ENCODE measurements around the gene APOBEC3A. TPM values are rescaled to one million over a fixed set of nuclear protein-coding genes. Genes with fewer than 3 reads are reported as not detected.

The APOBEC3A gene
- total and polyA plus RNA-seq, 2 of the 8 experiments (the other 6 are each of a cell fraction or from before 2014, with no cell fraction given), result not detected

- H4K8ac ChIP-seq (ENCODE audit: extremely low read depth, insufficient read depth, low read length), result no peak overlapping the region
- H2BK5ac ChIP-seq (ENCODE audit: low read depth, low read length), result no peak overlapping the region
- no peaks in the 10 kb centered on the region for H4K20me1 ChIP-seq (replicated peaks in 1 of 2; ENCODE audit: control insufficient read depth in 1 of 2, insufficient read depth in 2 of 2, low read length in 2 of 2)
- no peak overlapping the region for H4K5ac ChIP-seq (ENCODE audit: insufficient read length, low read depth, low read length)
- no peak overlapping the region for H3K27ac ChIP-seq (ENCODE audit: low read depth, low read length)
- no peak overlapping the region for H3K14ac ChIP-seq (ENCODE audit: insufficient read length)
- TF ChIP-seq CBX8 (IDR thresholded peaks at IDR 0.05; ENCODE audit: borderline replicate concordance, low read depth, low read length) (no peak), GABPA (IDR thresholded peaks at IDR 0.05; ENCODE audit: borderline replicate concordance, insufficient read depth, low read length) (no peak), CREB1 (IDR thresholded peaks at IDR 0.05) (no peak), KDM4A (IDR thresholded peaks at IDR 0.05; ENCODE audit: low read depth, low read length, severe bottlenecking) (no peak), BCL11A (IDR thresholded peaks at IDR 0.05; ENCODE audit: low read depth in 2 of 2, low read length in 2 of 2) (no peak), MAFK (IDR thresholded peaks at IDR 0.05; ENCODE audit: low read depth, low read length) (no peak), CTBP2 (IDR thresholded peaks at IDR 0.05; ENCODE audit: borderline replicate concordance, insufficient read depth, insufficient read length, low read length) (no peak), RNF2 (IDR thresholded peaks at IDR 0.05; ENCODE audit: borderline replicate concordance, low read depth, low read length, missing control alignments, poor library complexity, severe bottlenecking) (no peak), KDM5A (IDR thresholded peaks at IDR 0.05; ENCODE audit: low read length) (no peak), EP300 (IDR thresholded peaks at IDR 0.05; ENCODE audit: borderline replicate concordance in 1 of 2, low read depth in 2 of 2, low read length in 2 of 2) (no peak), TAF7 (optimal IDR thresholded peaks at IDR 0.05; ENCODE audit: borderline replicate concordance, low read depth, low read length) (no peak)
- TF ChIP-seq, protein P1, sequence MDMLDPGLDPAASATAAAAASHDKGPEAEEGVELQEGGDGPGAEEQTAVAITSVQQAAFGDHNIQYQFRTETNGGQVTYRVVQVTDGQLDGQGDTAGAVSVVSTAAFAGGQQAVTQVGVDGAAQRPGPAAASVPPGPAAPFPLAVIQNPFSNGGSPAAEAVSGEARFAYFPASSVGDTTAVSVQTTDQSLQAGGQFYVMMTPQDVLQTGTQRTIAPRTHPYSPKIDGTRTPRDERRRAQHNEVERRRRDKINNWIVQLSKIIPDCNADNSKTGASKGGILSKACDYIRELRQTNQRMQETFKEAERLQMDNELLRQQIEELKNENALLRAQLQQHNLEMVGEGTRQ (IDR thresholded peaks at IDR 0.05; ENCODE audit: low read length), result no peak
- no peak overlapping the region for H3K56ac ChIP-seq (replicated peaks; ENCODE audit: insufficient read length, low read depth, low read length)
- no peak overlapping the region for H3K9ac ChIP-seq (replicated peaks in 1 of 4; ENCODE audit: extremely low read depth in 1 of 4, low read depth in 3 of 4, low read length in 3 of 4)
- POLR2A ChIA-PET (ENCODE audit: partially characterized antibody), result no interaction called here
- H3K23ac ChIP-seq (ENCODE audit: insufficient read length), result no peak overlapping the region
- H3K18ac ChIP-seq (ENCODE audit: extremely low read depth, low read length), result no peak overlapping the region
- 91% methylated on average over 8 of the region's 9 CpGs; no CpG with 5 or more reads in 1 of the 2 experiments for whole genome bisulfite sequencing, 2 experiments (ENCODE audit: extremely low coverage in 1 of 2, insufficient coverage in 1 of 2, insufficient read length in 1 of 2, insufficient replicate concordance in 2 of 2, low coverage in 1 of 2, low lambda C conversion rate in 2 of 2, missing lambda C conversion rate in 1 of 2)
- no peak overlapping the region for H2AFZ ChIP-seq (ENCODE audit: low read length)
- DNase-seq (ENCODE audit: low read depth in 1 of 2, low spot score in 2 of 2) (no peak), FAIRE-seq (peak; percentile 80)
- no peak overlapping the region for H2BK20ac ChIP-seq (ENCODE audit: low read length)
- H2BK120ac ChIP-seq (replicated peaks; ENCODE audit: low read depth, low read length), result no peak overlapping the region
- H3K79me2 ChIP-seq (ENCODE audit: control insufficient read depth in 1 of 2, insufficient read depth in 2 of 2, low read length in 2 of 2), result no peaks in the 10 kb centered on the region
- H4K91ac ChIP-seq (replicated peaks; ENCODE audit: insufficient read length, low read length), result no peak overlapping the region
- no peaks in the 10 kb centered on the region for H3K27me3 ChIP-seq (replicated peaks in 1 of 4; ENCODE audit: control insufficient read depth in 3 of 4, extremely low read depth in 1 of 4, insufficient read depth in 3 of 4, low read length in 3 of 4)
- no peaks in the 10 kb centered on the region for H3K23me2 ChIP-seq (ENCODE audit: low read depth, low read length)
- no peak overlapping the region for H2AK5ac ChIP-seq (ENCODE audit: low read depth, low read length)
- H3K36me3 ChIP-seq (ENCODE audit: control insufficient read depth in 2 of 4, insufficient read depth in 4 of 4, low read length in 3 of 4), result no peaks in the 10 kb centered on the region
- CTCF ChIA-PET (ENCODE audit: partially characterized antibody), result interaction anchor here (2.0 kb wide), 1 partner anchor 10 kb away, joined by 13 read pairs; no protein-coding TSS in a partner anchor
- H3K9me3 ChIP-seq (ENCODE audit: insufficient read depth in 2 of 2, low read depth in 1 of 2, low read length in 1 of 2), result no peaks in the 10 kb centered on the region
- no peak overlapping the region for H3K4ac ChIP-seq (replicated peaks; ENCODE audit: insufficient read length, low read depth, low read length)
- no peak overlapping the region for H3K4me3 ChIP-seq (ENCODE audit: extremely low read depth in 1 of 4, insufficient read depth in 2 of 4, low read depth in 3 of 4, low read length in 4 of 4)
- H3K79me1 ChIP-seq (ENCODE audit: low read depth, low read length), result no peaks in the 10 kb centered on the region
- no peak overlapping the region for H3K4me2 ChIP-seq (ENCODE audit: insufficient read depth in 1 of 2, low read depth in 2 of 2, low read length in 2 of 2)
- H3K4me1 ChIP-seq (replicated peaks in 1 of 4; ENCODE audit: control insufficient read depth in 3 of 4, insufficient read depth in 4 of 4, low read length in 3 of 4), result peaks cover 0 to 10% (median 3%) of the 10 kb centered on the region in 4 experiments; a peak in 5 of 7 replicates
- H2BK15ac ChIP-seq (ENCODE audit: low read length), result no peak overlapping the region
- H2BK12ac ChIP-seq (ENCODE audit: low read depth, low read length), result peak overlapping the region; percentile 77; the same call in 1 of the 2 replicates
These were observed 6.5 kb downstream of the APOBEC3A start for GRCh38 chr22:38963872-38964271.
